Measurements from ENCODE around the gene COA3. TPM values are rescaled to one million over a fixed set of nuclear protein-coding genes. Genes with fewer than 3 reads are reported as not detected.

COA3 gene
- total and polyA plus RNA-seq, 4 donors = 62.3 to 294 (median 103) TPM

- Histone ChIP-seq H3K9ac (ENCODE audit: low read depth in 1 of 2, low read length in 2 of 2) (no peak overlapping the region), H3K4me3 (ENCODE audit: low read depth in 1 of 3, low read length in 3 of 3) (no peak overlapping the region), H3K27ac (ENCODE audit: low read depth in 1 of 2, low read length in 2 of 2) (no peak overlapping the region), H3K27me3 (ENCODE audit: control insufficient read depth in 4 of 4, insufficient read depth in 4 of 4, low read length in 3 of 4) (no peaks in the 10 kb centered on the region), H3K4me1 (ENCODE audit: control insufficient read depth in 4 of 4, insufficient read depth in 4 of 4, low read length in 3 of 4) (peaks cover 6 to 18% (median 17%) of the 10 kb centered on the region in 4 donors), H3K9me3 (ENCODE audit: control insufficient read depth in 4 of 4, low read length in 3 of 4) (no peaks in the 10 kb centered on the region), H3K36me3 (ENCODE audit: control insufficient read depth in 4 of 4, insufficient read depth in 3 of 4, low read depth in 1 of 4, low read length in 3 of 4) (peaks cover 2 to 41% (median 20%) of the 10 kb centered on the region in 4 donors)
- WGBS = 61% methylated on average over 3 of the region's 3 CpGs
- TF ChIP-seq YY1 (IDR thresholded peaks at IDR 0.05) (no peak), HNF4G (IDR thresholded peaks at IDR 0.05) (no peak), GABPA (IDR thresholded peaks at IDR 0.05 in 1 of 2, conservative IDR thresholded peaks at IDR 0.05 in 1 of 2) (no peak), CTCF (IDR thresholded peaks at IDR 0.05; ENCODE audit: low read depth, low read length, missing input control) (no peak), REST (IDR thresholded peaks at IDR 0.05) (no peak), FOXA2 (IDR thresholded peaks at IDR 0.05) (no peak), RXRA (IDR thresholded peaks at IDR 0.05) (no peak)
- no peak for DNase-seq (ENCODE audit: low spot score)
Measured at GRCh38 chr17:42775534-42776098, 22.9 kb downstream of the COA3 start.

- no peak for DNase-seq (ENCODE audit: low spot score)
- no peaks in the 10 kb centered on the region for H3K9me3 ChIP-seq (ENCODE audit: control insufficient read depth in 4 of 4, low read length in 3 of 4)
- H3K9ac ChIP-seq (ENCODE audit: low read depth in 1 of 2, low read length in 2 of 2) = peak overlapping the region; percentile 76 to 91
- H3K4me3 ChIP-seq (ENCODE audit: low read depth in 1 of 3, low read length in 3 of 3) = peak overlapping the region; percentile 73 to 95 (median 94)
- H3K36me3 ChIP-seq (ENCODE audit: control insufficient read depth in 4 of 4, insufficient read depth in 3 of 4, low read depth in 1 of 4, low read length in 3 of 4) = peaks cover 2 to 36% (median 19%) of the 10 kb centered on the region in 4 donors
- no peaks in the 10 kb centered on the region for H3K27me3 ChIP-seq (ENCODE audit: control insufficient read depth in 4 of 4, insufficient read depth in 4 of 4, low read length in 3 of 4)
- H3K27ac ChIP-seq (ENCODE audit: low read depth in 1 of 2, low read length in 2 of 2) = no peak overlapping the region
- whole genome bisulfite sequencing = 72% methylated on average over 3 of the region's 3 CpGs
- peaks cover 0 to 14% (median 10%) of the 10 kb centered on the region in 4 donors for H3K4me1 ChIP-seq (ENCODE audit: control insufficient read depth in 4 of 4, insufficient read depth in 4 of 4, low read length in 3 of 4)
- TF ChIP-seq FOXA1 (IDR thresholded peaks at IDR 0.05) (no peak), FOXA2 (IDR thresholded peaks at IDR 0.05) (no peak), ATF3 (IDR thresholded peaks at IDR 0.05) (no peak), YY1 (IDR thresholded peaks at IDR 0.05) (no peak), ZBTB33 (IDR thresholded peaks at IDR 0.05) (no peak), EGR1 (IDR thresholded peaks at IDR 0.05; ENCODE audit: low read depth in 2 of 2) (no peak), RXRA (IDR thresholded peaks at IDR 0.05) (no peak), REST (IDR thresholded peaks at IDR 0.05) (no peak), HNF4G (IDR thresholded peaks at IDR 0.05) (no peak), JUND (IDR thresholded peaks at IDR 0.05) (no peak), TAF1 (conservative IDR thresholded peaks at IDR 0.05) (no peak), GABPA (IDR thresholded peaks at IDR 0.05 in 1 of 2, conservative IDR thresholded peaks at IDR 0.05 in 1 of 2) (no peak), SP1 (IDR thresholded peaks at IDR 0.05) (no peak)
Measured at GRCh38 chr17:42774066-42774745, 24.3 kb downstream of the COA3 start.
